Measurements from ENCODE around the gene SLC6A11.

DNA sequence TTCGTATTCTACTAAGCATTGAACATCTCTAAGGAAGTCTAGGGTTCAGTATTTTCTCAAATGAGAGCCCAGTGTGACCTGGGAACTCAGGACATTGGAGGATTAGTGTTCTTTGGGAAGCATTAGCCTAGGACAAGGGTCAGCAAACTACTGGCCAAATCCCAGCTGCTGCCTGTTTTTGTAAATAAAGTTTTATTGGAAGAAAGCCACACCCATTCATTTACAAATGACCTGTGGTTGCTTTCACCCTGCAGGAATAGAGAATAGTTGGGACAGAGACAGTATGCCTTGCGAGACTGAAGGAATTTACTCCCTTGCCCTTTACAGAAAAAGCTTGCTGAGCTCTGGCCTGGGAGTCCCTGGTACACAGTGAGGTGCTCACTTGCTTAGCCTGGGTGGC lies 20.6 kb downstream of the SLC6A11 start:
- TF ChIP-seq, protein P1, sequence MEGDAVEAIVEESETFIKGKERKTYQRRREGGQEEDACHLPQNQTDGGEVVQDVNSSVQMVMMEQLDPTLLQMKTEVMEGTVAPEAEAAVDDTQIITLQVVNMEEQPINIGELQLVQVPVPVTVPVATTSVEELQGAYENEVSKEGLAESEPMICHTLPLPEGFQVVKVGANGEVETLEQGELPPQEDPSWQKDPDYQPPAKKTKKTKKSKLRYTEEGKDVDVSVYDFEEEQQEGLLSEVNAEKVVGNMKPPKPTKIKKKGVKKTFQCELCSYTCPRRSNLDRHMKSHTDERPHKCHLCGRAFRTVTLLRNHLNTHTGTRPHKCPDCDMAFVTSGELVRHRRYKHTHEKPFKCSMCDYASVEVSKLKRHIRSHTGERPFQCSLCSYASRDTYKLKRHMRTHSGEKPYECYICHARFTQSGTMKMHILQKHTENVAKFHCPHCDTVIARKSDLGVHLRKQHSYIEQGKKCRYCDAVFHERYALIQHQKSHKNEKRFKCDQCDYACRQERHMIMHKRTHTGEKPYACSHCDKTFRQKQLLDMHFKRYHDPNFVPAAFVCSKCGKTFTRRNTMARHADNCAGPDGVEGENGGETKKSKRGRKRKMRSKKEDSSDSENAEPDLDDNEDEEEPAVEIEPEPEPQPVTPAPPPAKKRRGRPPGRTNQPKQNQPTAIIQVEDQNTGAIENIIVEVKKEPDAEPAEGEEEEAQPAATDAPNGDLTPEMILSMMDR (IDR thresholded peaks at IDR 0.05) = no peak
- TF ChIP-seq POLR2A (IDR thresholded peaks at IDR 0.05) = no peak
- no peak for TF ChIP-seq EP300 (IDR thresholded peaks at IDR 0.05)
- TF ChIP-seq POLR2AphosphoS5 (IDR thresholded peaks at IDR 0.05) = no peak

All from gastroesophageal sphincter (tissue), 3 donors.